Ovary (tissue), 3 donors: ENCODE measurements around the gene HIPK4.

Source experiments
- EP300 ChIP-seq: sonication (generic); formaldehyde crosslinking; IDR thresholded peaks from one replicate; pipeline ENCODE4 v1.6.1; 2017; ENCODE audit warnings: antibody characterized with exemption
- POLR2A ChIP-seq: fragments of 450-650 bp; IDR thresholded peaks from one replicate; pipeline ENCODE4 v1.6.1; 2017; ENCODE audit warnings: antibody characterized with exemption, mild to moderate bottlenecking, moderate library complexity
- TF ChIP-seq, protein P1 (sequence below), 3 donors: fragments of 450-650 bp in 2 of 3; fragments of 200-600 bp in 1 of 3; IDR thresholded peaks; one replicate each; pipeline versions ENCODE4 v1.5.1 to v1.8.0; 2016 to 2022; ENCODE audit warnings: antibody characterized with exemption in 3 of 3, mild to moderate bottlenecking in 1 of 3
- donor health status: DM: no; HTN: no; CAD: no.

DNA sequence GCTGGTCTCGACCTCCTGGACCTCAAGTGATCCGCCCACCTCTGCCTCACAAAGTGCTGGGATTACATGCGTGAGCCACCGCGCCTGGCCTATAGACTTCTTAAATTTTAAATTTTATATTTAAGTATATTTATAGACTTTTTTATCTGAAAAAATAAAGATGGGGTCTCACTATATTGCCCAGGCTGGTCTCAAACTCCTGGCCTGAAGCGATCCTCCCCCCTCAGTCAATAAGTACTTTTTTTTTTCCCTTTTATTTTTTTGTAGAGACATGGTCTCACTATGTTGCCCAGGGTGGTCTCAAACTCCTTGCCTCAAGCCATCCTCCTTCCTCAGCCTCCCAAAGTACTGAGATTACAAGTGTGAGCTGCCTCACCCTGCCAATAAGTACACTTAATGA is 34.0 kb upstream of the HIPK4 start:
- TF ChIP-seq, protein P1, sequence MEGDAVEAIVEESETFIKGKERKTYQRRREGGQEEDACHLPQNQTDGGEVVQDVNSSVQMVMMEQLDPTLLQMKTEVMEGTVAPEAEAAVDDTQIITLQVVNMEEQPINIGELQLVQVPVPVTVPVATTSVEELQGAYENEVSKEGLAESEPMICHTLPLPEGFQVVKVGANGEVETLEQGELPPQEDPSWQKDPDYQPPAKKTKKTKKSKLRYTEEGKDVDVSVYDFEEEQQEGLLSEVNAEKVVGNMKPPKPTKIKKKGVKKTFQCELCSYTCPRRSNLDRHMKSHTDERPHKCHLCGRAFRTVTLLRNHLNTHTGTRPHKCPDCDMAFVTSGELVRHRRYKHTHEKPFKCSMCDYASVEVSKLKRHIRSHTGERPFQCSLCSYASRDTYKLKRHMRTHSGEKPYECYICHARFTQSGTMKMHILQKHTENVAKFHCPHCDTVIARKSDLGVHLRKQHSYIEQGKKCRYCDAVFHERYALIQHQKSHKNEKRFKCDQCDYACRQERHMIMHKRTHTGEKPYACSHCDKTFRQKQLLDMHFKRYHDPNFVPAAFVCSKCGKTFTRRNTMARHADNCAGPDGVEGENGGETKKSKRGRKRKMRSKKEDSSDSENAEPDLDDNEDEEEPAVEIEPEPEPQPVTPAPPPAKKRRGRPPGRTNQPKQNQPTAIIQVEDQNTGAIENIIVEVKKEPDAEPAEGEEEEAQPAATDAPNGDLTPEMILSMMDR (IDR thresholded peaks at IDR 0.05) = no peak
- TF ChIP-seq POLR2A (no peak), EP300 (no peak)
